Chondrocyte (in vitro differentiated cells): ENCODE measurements around the gene RAD18. TPM values are rescaled to one million over a fixed set of nuclear protein-coding genes. Genes with fewer than 3 reads are reported as not detected.
A peak's percentile ranks its signal among the peaks of the same experiment; 100 is the strongest.

Experiments used
- DNase-seq: peaks from one replicate; pipeline ENCODE4 v3.0.0; 2021; ENCODE audit warnings: mixed read lengths, low spot score
- H3K27ac Mint-ChIP-seq: one replicate; pipeline ENCODE4 v1.8.0; 2021; ENCODE audit warnings: mild to moderate bottlenecking, moderate library complexity, mixed read lengths; ENCODE audit not compliant: unreplicated experiment
- H3K27me3 Mint-ChIP-seq: 2 replicates; pipeline ENCODE4 v1.8.0; 2021; ENCODE audit warnings: low read depth, mixed read lengths
- H3K36me3 Mint-ChIP-seq: 2 replicates; pipeline ENCODE4 v1.8.0; 2021; ENCODE audit warnings: low read depth, mixed read lengths
- H3K4me1 Mint-ChIP-seq: 2 replicates; pipeline ENCODE4 v1.8.0; 2021; ENCODE audit warnings: low read depth, mild to moderate bottlenecking, mixed read lengths
- H3K4me3 Mint-ChIP-seq: one replicate; pipeline ENCODE4 v1.8.0; 2021; ENCODE audit warnings: mild to moderate bottlenecking, moderate library complexity, mixed read lengths; ENCODE audit not compliant: unreplicated experiment
- H3K9me3 Mint-ChIP-seq: 2 replicates; pipeline ENCODE4 v1.8.0; 2021; ENCODE audit warnings: low read depth, mixed read lengths
- total RNA-seq: library from RNA; stranded (reverse); gene quantifications from 3 replicates; pipeline ENCODE4 v1.2.1, GENCODE V29; 2021
- TF ChIP-seq, protein P1 (sequence below): fragments of 200-600 bp; sonication (generic); IDR thresholded peaks from 2 replicates; pipeline ENCODE4 v1.5.0; 2021; ENCODE audit warnings: antibody characterized with exemption, mild to moderate bottlenecking, moderate library complexity

Gene RAD18
- total RNA-seq, 1 donor from 2014 or later = 9.7 TPM

DNA sequence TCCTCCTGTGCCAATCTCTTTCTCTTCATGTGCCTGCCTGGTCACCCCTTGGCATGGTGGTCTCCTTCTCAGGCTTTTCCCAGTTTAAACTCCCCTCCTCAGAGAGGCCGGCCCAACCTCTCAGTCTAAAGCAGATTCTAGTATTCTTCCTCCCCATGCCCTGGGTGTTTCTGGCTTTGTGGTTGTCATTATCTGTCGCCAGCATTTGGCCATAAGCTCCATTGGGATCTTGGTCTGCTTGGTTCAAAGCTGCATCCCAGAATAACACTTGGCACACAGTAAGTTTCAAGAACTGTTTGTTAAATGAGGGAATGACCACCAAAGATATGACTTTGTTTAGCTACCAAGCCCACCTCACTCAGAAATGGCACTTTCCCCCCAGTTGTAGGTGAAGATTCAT lies 11.2 kb upstream of the RAD18 start:
- Mint-ChIP-seq H3K36me3 (peaks cover 3% of the 10 kb centered on the region), H3K9me3 (peaks cover 3% of the 10 kb centered on the region), H3K4me1 (peaks cover 4% of the 10 kb centered on the region), H3K27me3 (no peaks in the 10 kb centered on the region), H3K27ac (no peak overlapping the region), H3K4me3 (no peak overlapping the region)
- no peak for DNase-seq
- TF ChIP-seq, protein P1, sequence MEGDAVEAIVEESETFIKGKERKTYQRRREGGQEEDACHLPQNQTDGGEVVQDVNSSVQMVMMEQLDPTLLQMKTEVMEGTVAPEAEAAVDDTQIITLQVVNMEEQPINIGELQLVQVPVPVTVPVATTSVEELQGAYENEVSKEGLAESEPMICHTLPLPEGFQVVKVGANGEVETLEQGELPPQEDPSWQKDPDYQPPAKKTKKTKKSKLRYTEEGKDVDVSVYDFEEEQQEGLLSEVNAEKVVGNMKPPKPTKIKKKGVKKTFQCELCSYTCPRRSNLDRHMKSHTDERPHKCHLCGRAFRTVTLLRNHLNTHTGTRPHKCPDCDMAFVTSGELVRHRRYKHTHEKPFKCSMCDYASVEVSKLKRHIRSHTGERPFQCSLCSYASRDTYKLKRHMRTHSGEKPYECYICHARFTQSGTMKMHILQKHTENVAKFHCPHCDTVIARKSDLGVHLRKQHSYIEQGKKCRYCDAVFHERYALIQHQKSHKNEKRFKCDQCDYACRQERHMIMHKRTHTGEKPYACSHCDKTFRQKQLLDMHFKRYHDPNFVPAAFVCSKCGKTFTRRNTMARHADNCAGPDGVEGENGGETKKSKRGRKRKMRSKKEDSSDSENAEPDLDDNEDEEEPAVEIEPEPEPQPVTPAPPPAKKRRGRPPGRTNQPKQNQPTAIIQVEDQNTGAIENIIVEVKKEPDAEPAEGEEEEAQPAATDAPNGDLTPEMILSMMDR = no peak

DNA sequence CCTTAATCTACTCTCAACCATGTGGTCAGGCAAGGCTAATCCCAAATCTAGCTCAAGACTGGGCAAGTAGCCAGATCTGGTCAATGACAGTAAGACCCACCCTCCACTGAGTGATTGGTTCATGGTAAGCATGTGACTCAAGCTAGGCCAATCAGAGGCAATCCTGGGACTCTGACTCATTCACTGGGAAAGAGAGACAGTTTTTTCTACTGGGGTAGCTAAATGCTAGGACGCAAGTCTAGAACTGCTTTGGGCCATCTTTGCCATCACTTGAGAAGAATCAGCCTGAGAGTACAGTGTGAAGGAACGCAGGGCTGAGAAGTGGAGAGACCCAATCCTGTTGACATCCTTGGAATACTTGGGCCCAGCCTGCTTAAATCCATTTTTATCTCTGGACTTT lies 9.4 kb upstream of the RAD18 start:
- Mint-ChIP-seq H3K27me3 (no peaks in the 10 kb centered on the region), H3K27ac (no peak overlapping the region), H3K36me3 (no peaks in the 10 kb centered on the region), H3K9me3 (no peaks in the 10 kb centered on the region), H3K4me3 (no peak overlapping the region), H3K4me1 (peaks cover 4% of the 10 kb centered on the region)
- TF ChIP-seq, protein P1 = no peak
- no peak for DNase-seq

DNA sequence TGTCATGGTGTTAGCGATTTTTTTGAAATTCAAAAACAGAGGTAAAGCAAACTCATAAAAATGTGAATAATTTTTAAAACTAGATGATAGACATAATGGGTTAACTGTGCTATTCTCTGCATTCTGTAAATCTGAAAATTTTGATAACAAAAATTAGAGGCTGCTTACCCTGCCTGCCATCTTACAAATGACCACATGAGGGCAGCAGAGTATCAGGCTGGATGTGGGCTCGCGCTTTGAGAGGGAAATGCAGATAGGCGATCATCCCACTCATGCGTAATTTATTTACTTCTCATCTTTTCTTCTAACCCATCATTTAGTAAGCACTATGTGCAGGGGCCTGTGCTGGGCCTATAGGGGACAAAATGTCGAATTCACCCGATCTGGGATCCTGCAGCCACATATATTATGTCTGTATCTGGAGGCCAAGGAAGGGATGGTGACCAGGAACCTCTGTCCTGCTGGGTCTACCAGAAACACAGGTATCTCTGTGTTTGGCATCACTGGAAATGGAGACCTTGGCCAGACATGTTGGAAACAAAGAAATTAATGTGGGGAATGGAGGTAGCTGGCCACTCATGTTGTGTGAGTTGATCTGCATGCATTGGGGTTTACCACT lies 7.8 kb upstream of the RAD18 start:
- H3K9me3 Mint-ChIP-seq = no peaks in the 10 kb centered on the region
- peak overlapping the region; percentile 32 for H3K4me3 Mint-ChIP-seq
- no peaks in the 10 kb centered on the region for H3K36me3 Mint-ChIP-seq
- no peaks in the 10 kb centered on the region for H3K27me3 Mint-ChIP-seq
- peaks cover 4% of the 10 kb centered on the region for H3K4me1 Mint-ChIP-seq
- H3K27ac Mint-ChIP-seq = no peak overlapping the region
- no peak for DNase-seq
- TF ChIP-seq, protein P1 = peak; percentile 99

DNA sequence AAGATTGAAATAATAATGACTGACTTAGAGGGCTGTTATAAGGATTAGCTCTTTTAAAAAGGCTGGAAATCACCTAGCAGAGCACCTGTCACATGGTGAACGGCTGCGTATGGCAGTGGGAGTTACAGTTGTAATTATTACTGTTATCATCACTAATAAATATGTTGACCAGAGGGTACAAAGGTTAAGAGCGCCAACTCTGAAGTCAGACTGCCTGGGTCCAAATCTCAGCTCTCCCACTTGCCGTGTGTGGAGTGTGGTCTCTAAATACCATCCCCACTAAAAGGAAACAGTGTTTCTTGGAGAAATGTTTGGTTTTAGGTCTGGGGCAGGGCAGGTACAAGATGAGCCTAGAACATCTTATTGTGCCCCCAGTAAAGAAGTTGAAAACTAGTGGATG lies 6.0 kb upstream of the RAD18 start:
- peaks cover 12% of the 10 kb centered on the region for H3K4me1 Mint-ChIP-seq
- TF ChIP-seq, protein P1 = no peak
- H3K9me3 Mint-ChIP-seq = no peaks in the 10 kb centered on the region
- no peaks in the 10 kb centered on the region for H3K27me3 Mint-ChIP-seq
- no peak for DNase-seq
- H3K36me3 Mint-ChIP-seq = no peaks in the 10 kb centered on the region
- H3K27ac Mint-ChIP-seq = no peak overlapping the region
- H3K4me3 Mint-ChIP-seq = no peak overlapping the region

DNA sequence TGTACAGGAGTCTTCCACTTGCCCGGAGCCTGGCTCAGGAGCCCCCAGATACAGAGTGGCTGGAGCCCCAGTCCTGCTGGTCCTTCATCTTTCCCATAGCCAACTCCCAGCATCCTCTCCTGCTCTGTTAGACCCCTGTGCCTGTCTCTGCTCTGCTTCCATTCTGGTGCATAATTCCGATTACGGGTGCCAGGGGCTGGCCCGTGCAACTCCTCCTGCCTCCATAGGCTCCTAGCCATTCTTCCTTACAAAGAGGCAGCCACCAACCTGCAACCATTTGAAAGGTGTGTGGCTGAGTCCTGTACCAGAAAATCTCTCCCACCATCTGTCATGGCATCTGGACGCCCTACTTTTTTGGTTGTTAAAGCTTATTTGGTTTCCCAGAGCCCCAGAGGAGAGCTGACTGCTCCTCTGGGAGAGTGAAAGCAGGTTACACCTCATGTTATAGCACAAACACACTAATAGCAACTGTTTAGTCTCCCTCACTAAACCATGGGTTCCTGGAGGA lies 5.2 kb upstream of the RAD18 start:
- no peak overlapping the region for H3K4me3 Mint-ChIP-seq
- DNase-seq = no peak
- no peaks in the 10 kb centered on the region for H3K27me3 Mint-ChIP-seq
- no peak overlapping the region for H3K27ac Mint-ChIP-seq
- H3K4me1 Mint-ChIP-seq = peaks cover 20% of the 10 kb centered on the region
- H3K9me3 Mint-ChIP-seq = no peaks in the 10 kb centered on the region
- TF ChIP-seq, protein P1 = no peak
- no peaks in the 10 kb centered on the region for H3K36me3 Mint-ChIP-seq
